H1 (cell line): ENCODE results near the gene SHROOM2. TPM values are rescaled to one million over a fixed set of nuclear protein-coding genes. Genes with fewer than 3 reads are reported as not detected.

ENCODE experiments used
- CTCF ChIA-PET: fragments of 300-600 bp; sonication (Branson Sonifier 250); formaldehyde crosslinking; loops from one replicate; lab custom pipeline; 2021; ENCODE audit not compliant: partially characterized antibody; lab: Charles Lee
- POLR2A ChIA-PET: fragments of 300-600 bp; sonication (Branson Sonifier 250); formaldehyde crosslinking; loops from one replicate; lab custom pipeline; 2021; ENCODE audit warnings: inconsistent platforms; ENCODE audit not compliant: partially characterized antibody; lab: Charles Lee
- DNase-seq, 2 experiments: peaks; one replicate each; pipeline versions ENCODE4 v3.0.0 to v3.0.0-alpha.2; 2010 to 2022; ENCODE audit warnings: low spot score in 2 of 2, low read depth in 1 of 2, mixed read lengths in 1 of 2
- FAIRE-seq: peaks from 2 replicates; lab custom pipeline; 2011; peaks lifted over from hg19 to GRCh38; lab: Jason Lieb, UNC
- H2AFZ ChIP-seq: 2 replicates; pipeline ENCODE4 v1.8.1; 2012; ENCODE audit warnings: low read length, inconsistent platforms
- H2AK5ac ChIP-seq: 2 replicates; pipeline ENCODE4 v1.6.1; 2013; ENCODE audit warnings: low read depth, low read length
- H2BK120ac ChIP-seq: replicated peaks from 2 replicates; pipeline ENCODE3; 2013; ENCODE audit warnings: low read depth, low read length, inconsistent platforms
- H2BK12ac ChIP-seq: 2 replicates; pipeline ENCODE4 v1.6.1; 2013; ENCODE audit warnings: low read depth, low read length
- H2BK15ac ChIP-seq: 2 replicates; pipeline ENCODE4 v1.6.1; 2013; ENCODE audit warnings: low read length
- H2BK20ac ChIP-seq: 2 replicates; pipeline ENCODE4 v1.6.1; 2013; ENCODE audit warnings: low read length
- H2BK5ac ChIP-seq: 2 replicates; pipeline ENCODE4 v1.6.1; 2013; ENCODE audit warnings: low read depth, low read length
- H3K14ac ChIP-seq: 2 replicates; pipeline ENCODE4 v1.6.1; 2013; ENCODE audit warnings: inconsistent platforms; ENCODE audit not compliant: insufficient read length
- H3K18ac ChIP-seq: 2 replicates; pipeline ENCODE4 v1.6.1; 2013; ENCODE audit warnings: low read length; ENCODE audit errors: extremely low read depth
- H3K23ac ChIP-seq: 2 replicates; pipeline ENCODE4 v1.6.1; 2013; ENCODE audit warnings: inconsistent platforms; ENCODE audit not compliant: insufficient read length
- H3K23me2 ChIP-seq: 2 replicates; pipeline ENCODE4 v1.6.1; 2013; ENCODE audit warnings: low read depth, low read length
- H3K27ac ChIP-seq: 2 replicates; pipeline ENCODE4 v1.6.1; 2011; ENCODE audit warnings: low read depth, low read length, inconsistent platforms
- H3K27me3 ChIP-seq, 4 experiments: replicated peaks in 1 of 4; 1 replicate in 1 of 4; 2 replicates in 3 of 4; pipeline versions ENCODE4 v1.6.1 to v1.8.1; 2011 to 2013; ENCODE audit warnings: low read length in 3 of 4, mild to moderate bottlenecking in 3 of 4, inconsistent platforms in 2 of 4, mixed read lengths in 2 of 4, moderate library complexity in 1 of 4; ENCODE audit not compliant: control insufficient read depth in 3 of 4, insufficient read depth in 3 of 4; ENCODE audit errors: extremely low read depth in 1 of 4
- H3K36me3 ChIP-seq, 4 experiments: 2 replicates each; pipeline versions ENCODE4 v1.6.1 to v1.8.1; 2011 to 2013; ENCODE audit warnings: mild to moderate bottlenecking in 4 of 4, low read length in 3 of 4, moderate library complexity in 2 of 4, control low read depth in 1 of 4, inconsistent platforms in 1 of 4; ENCODE audit not compliant: insufficient read depth in 4 of 4, control insufficient read depth in 2 of 4
- H3K4ac ChIP-seq: replicated peaks from 2 replicates; pipeline ENCODE3; 2013; ENCODE audit warnings: low read length, low read depth, mixed read lengths, inconsistent platforms; ENCODE audit not compliant: insufficient read length
- H3K4me1 ChIP-seq, 4 experiments: replicated peaks in 1 of 4; 1 replicate in 1 of 4; 2 replicates in 3 of 4; pipeline versions ENCODE4 v1.6.1 to v1.8.1; 2011 to 2013; ENCODE audit warnings: low read length in 3 of 4, inconsistent platforms in 2 of 4, mixed read lengths in 1 of 4; ENCODE audit not compliant: insufficient read depth in 4 of 4, control insufficient read depth in 3 of 4
- H3K4me2 ChIP-seq, 2 experiments: 2 replicates each; pipeline versions ENCODE4 v1.6.1 to v1.8.1; 2011 to 2013; ENCODE audit warnings: low read depth in 2 of 2, low read length in 2 of 2, control low read depth in 1 of 2, inconsistent platforms in 1 of 2, mild to moderate bottlenecking in 1 of 2; ENCODE audit not compliant: insufficient read depth in 1 of 2
- H3K4me3 ChIP-seq, 4 experiments: fragments of 200-600, 300-600 bp in 1 of 4; sonication (generic), shearing (Covaris generic), sonication (Bioruptor Twin) in 1 of 4; 2 replicates each; pipeline versions ENCODE4 v1.5.1 to v1.8.1; 2011 to 2016; ENCODE audit warnings: low read length in 4 of 4, low read depth in 3 of 4, control low read depth in 2 of 4, inconsistent platforms in 2 of 4, mild to moderate bottlenecking in 2 of 4, mixed read lengths in 1 of 4, moderate library complexity in 1 of 4; ENCODE audit not compliant: insufficient read depth in 2 of 4; ENCODE audit errors: extremely low read depth in 1 of 4
- H3K56ac ChIP-seq: replicated peaks from 2 replicates; pipeline ENCODE3; 2013; ENCODE audit warnings: low read depth, mild to moderate bottlenecking, mixed read lengths, low read length, inconsistent platforms; ENCODE audit not compliant: insufficient read length
- H3K79me1 ChIP-seq: 2 replicates; pipeline ENCODE4 v1.6.1; 2013; ENCODE audit warnings: low read depth, low read length, control low read depth
- H3K79me2 ChIP-seq, 2 experiments: 2 replicates each; pipeline versions ENCODE4 v1.6.1 to v1.8.1; 2012 to 2013; ENCODE audit warnings: low read length in 2 of 2, mild to moderate bottlenecking in 2 of 2, inconsistent platforms in 1 of 2; ENCODE audit not compliant: insufficient read depth in 2 of 2, control insufficient read depth in 1 of 2
- H3K9ac ChIP-seq, 4 experiments: replicated peaks in 1 of 4; 1 replicate in 1 of 4; 2 replicates in 3 of 4; pipeline versions ENCODE4 v1.6.1 to v1.8.1; 2011 to 2013; ENCODE audit warnings: low read depth in 3 of 4, low read length in 3 of 4, control low read depth in 2 of 4, mild to moderate bottlenecking in 2 of 4, moderate library complexity in 2 of 4, inconsistent platforms in 1 of 4; ENCODE audit errors: extremely low read depth in 1 of 4
- H3K9me3 ChIP-seq, 2 experiments: 2 replicates each; pipeline versions ENCODE4 v1.6.1 to v1.8.1; 2012 to 2013; ENCODE audit warnings: mild to moderate bottlenecking in 2 of 2, moderate library complexity in 2 of 2, control low read depth in 1 of 2, inconsistent platforms in 1 of 2, low read depth in 1 of 2, low read length in 1 of 2, mixed read lengths in 1 of 2; ENCODE audit not compliant: insufficient read depth in 2 of 2
- H4K20me1 ChIP-seq, 2 experiments: replicated peaks in 1 of 2; 2 replicates each; pipeline versions ENCODE3 to v1.8.1; 2011 to 2013; ENCODE audit warnings: inconsistent platforms in 2 of 2, low read length in 2 of 2, mild to moderate bottlenecking in 1 of 2; ENCODE audit not compliant: insufficient read depth in 2 of 2, control insufficient read depth in 1 of 2
- H4K5ac ChIP-seq: 2 replicates; pipeline ENCODE4 v1.6.1; 2013; ENCODE audit warnings: low read length, low read depth, mixed read lengths, inconsistent platforms; ENCODE audit not compliant: insufficient read length
- H4K8ac ChIP-seq: 2 replicates; pipeline ENCODE4 v1.8.0; 2013; ENCODE audit warnings: mild to moderate bottlenecking, moderate library complexity, low read length, inconsistent platforms; ENCODE audit not compliant: insufficient read depth; ENCODE audit errors: extremely low read depth
- H4K91ac ChIP-seq: replicated peaks from 2 replicates; pipeline ENCODE3; 2013; ENCODE audit warnings: low read length, mixed read lengths, inconsistent platforms; ENCODE audit not compliant: insufficient read length
- BACH1 ChIP-seq: IDR thresholded peaks from 2 replicates; pipeline ENCODE4 v1.6.1; 2012; ENCODE audit warnings: low read length, improper control_type of control experiment
- CHD2 ChIP-seq: IDR thresholded peaks from 2 replicates; pipeline ENCODE4 v1.6.1; 2012; ENCODE audit warnings: low read length, improper control_type of control experiment
- EGR1 ChIP-seq: IDR thresholded peaks from 2 replicates; pipeline ENCODE4 v1.6.1; 2011; ENCODE audit warnings: low read depth, low read length, borderline replicate concordance
- GABPA ChIP-seq: IDR thresholded peaks from 2 replicates; pipeline ENCODE4 v1.6.1; 2011; ENCODE audit warnings: mild to moderate bottlenecking, low read length, moderate library complexity, borderline replicate concordance; ENCODE audit not compliant: insufficient read depth
- GTF2F1 ChIP-seq: IDR thresholded peaks from 2 replicates; pipeline ENCODE4 v1.6.1; 2012; ENCODE audit warnings: low read depth, low read length, improper control_type of control experiment, borderline replicate concordance
- KDM1A ChIP-seq: fragments of 200-600, 300-600 bp; sonication (generic); IDR thresholded peaks from 2 replicates; pipeline ENCODE4 v1.7.1; 2016; ENCODE audit warnings: mild to moderate bottlenecking, low read length, borderline replicate concordance
- SIRT6 ChIP-seq: IDR thresholded peaks from one replicate; pipeline ENCODE4 v1.7.1; 2012; ENCODE audit warnings: low read length, inconsistent platforms
- SIX5 ChIP-seq: IDR thresholded peaks from 2 replicates; pipeline ENCODE4 v1.6.1; 2011; ENCODE audit warnings: mild to moderate bottlenecking, low read depth, low read length
- SP2 ChIP-seq: IDR thresholded peaks from 2 replicates; pipeline ENCODE4 v1.6.1; 2012; ENCODE audit warnings: mild to moderate bottlenecking, low read length, inconsistent platforms
- TAF1 ChIP-seq: IDR thresholded peaks from 2 replicates; pipeline ENCODE4 v1.6.1; 2011; ENCODE audit warnings: mild to moderate bottlenecking, low read depth, low read length
- TBP ChIP-seq: IDR thresholded peaks from 2 replicates; pipeline ENCODE4 v1.6.1; 2011; ENCODE audit warnings: low read depth, low read length, improper control_type of control experiment
- WGBS, 2 experiments: shearing (Covaris generic) in 1 of 2; methylation state at CpG; one replicate each; pipeline versions ENCODE4 v1.1.6 to v1.1.7; 2013 to 2015; ENCODE audit warnings: low lambda C conversion rate in 2 of 2, mixed read lengths in 2 of 2, inconsistent platforms in 1 of 2, low coverage in 1 of 2, missing lambda C conversion rate in 1 of 2; ENCODE audit not compliant: insufficient replicate concordance in 2 of 2, insufficient coverage in 1 of 2, insufficient read length in 1 of 2; ENCODE audit errors: extremely low coverage in 1 of 2, missing lambda C conversion rate in 1 of 2; 5-methylcytosine and 5-hydroxymethylcytosine counted together
- polyA plus RNA-seq, 7 experiments: library from polyadenylated mRNA; depleted of rRNA in 3 of 7; stranded (reverse) in 5 of 7; unstranded in 2 of 7; fragments of >200 nt in 5 of 7; fragments of 200-250 nt in 2 of 7; gene quantifications; 1 replicate in 5 of 7; 2 replicates in 1 of 7; 4 replicates in 1 of 7; pipeline versions ENCODE4 v1.2.1 to v1.2.3, GENCODE V29; 2011 to 2013; ENCODE audit warnings: missing spikeins in 2 of 7, mixed read lengths in 2 of 7
- total RNA-seq: library from RNA; stranded (reverse); fragmentation: NEBNext Ultra II Directional; extraction: Animal tissue kit (Norgen Biotek cat#: 25700); gene quantifications from 2 replicates; pipeline ENCODE4 v1.2.1, GENCODE V29; 2021
- TF ChIP-seq, protein P1 (sequence below), 3 experiments: IDR thresholded peaks; 1 replicate in 2 of 3; 2 replicates in 1 of 3; pipeline versions ENCODE4 v1.5.1 to v1.6.1; 2011; ENCODE audit warnings: low read length in 3 of 3, mild to moderate bottlenecking in 3 of 3, inconsistent platforms in 2 of 3, low read depth in 1 of 3, moderate library complexity in 1 of 3; ENCODE audit not compliant: insufficient read depth in 1 of 3; ENCODE audit errors: control extremely low read depth in 1 of 3

The SHROOM2 gene
- total and polyA plus RNA-seq, 2 of the 8 experiments (the other 6 are each of a cell fraction or from before 2014, with no cell fraction given) = 3.4 to 14.2 TPM

DNA sequence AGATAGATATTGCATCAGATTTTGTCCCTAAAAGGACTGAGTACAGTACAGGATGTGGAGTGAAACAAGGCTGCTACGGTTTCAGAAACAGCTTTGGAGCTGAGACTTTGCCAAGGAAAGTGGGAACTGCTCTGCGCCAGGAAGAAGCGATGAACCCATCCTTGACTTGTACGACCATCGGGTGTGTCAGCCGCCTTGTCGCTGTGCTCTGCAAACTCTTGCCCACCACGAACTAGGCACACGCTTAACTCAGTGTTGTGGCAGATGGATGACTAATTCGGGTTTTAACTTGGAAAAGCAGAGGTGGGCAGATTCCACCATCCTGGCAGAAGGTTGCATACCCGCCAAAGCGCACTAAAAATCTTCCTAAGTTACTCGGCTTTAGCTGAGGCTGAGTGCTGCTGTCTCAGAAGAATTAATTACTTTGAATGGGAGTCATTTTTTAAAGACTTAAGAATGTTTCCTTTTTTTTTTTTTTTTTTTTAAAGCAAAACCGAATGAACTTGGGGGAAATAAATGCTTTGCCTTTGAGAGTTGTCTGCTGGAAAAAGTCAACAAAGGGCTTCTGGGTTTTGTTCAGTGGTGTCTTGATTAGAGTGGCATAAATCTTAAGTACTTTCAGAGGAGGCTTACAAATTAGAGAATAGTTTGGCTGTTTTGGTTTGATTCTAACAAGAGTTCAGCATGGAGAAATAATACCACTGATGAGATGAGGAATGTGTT lies 69.5 kb downstream of the SHROOM2 start:
- no peak for FAIRE-seq
- no peak overlapping the region for H2BK5ac ChIP-seq
- no peak overlapping the region for H3K14ac ChIP-seq
- DNase-seq = no peak
- no peaks in the 10 kb centered on the region for H3K9me3 ChIP-seq
- H4K8ac ChIP-seq = no peak overlapping the region
- no peak overlapping the region for H3K4me3 ChIP-seq
- H3K79me2 ChIP-seq = peaks cover 0 to 21% of the 10 kb centered on the region in 2 experiments; a peak in 1 of 4 replicates
- H2BK12ac ChIP-seq = peak overlapping the region; percentile 60; the same call in 1 of the 2 replicates
- H2AK5ac ChIP-seq = no peak overlapping the region
- no peak overlapping the region for H4K5ac ChIP-seq
- no peak overlapping the region for H2BK20ac ChIP-seq
- H3K4me2 ChIP-seq = no peak overlapping the region
- H3K27ac ChIP-seq = no peak overlapping the region
- H2BK120ac ChIP-seq = no peak overlapping the region
- no peak overlapping the region for H4K91ac ChIP-seq
- no peak overlapping the region for H3K56ac ChIP-seq
- no peaks in the 10 kb centered on the region for H3K79me1 ChIP-seq
- no peak overlapping the region for H3K23ac ChIP-seq
- 89% methylated on average over 13 of the region's 14 CpGs; no CpG with 5 or more reads in 1 of the 2 experiments for WGBS, 2 experiments
- no peak overlapping the region for H3K18ac ChIP-seq
- H2BK15ac ChIP-seq = no peak overlapping the region
- peaks cover 0 to 9% (median 3%) of the 10 kb centered on the region in 4 experiments; a peak in 5 of 7 replicates for H3K4me1 ChIP-seq
- no peaks in the 10 kb centered on the region for H3K27me3 ChIP-seq
- H4K20me1 ChIP-seq = peaks cover 0 to 4% of the 10 kb centered on the region in 2 experiments
- no peaks in the 10 kb centered on the region for H3K36me3 ChIP-seq
- ChIA-PET CTCF (no interaction called here), POLR2A (no interaction called here)
- H2AFZ ChIP-seq = no peak overlapping the region
- no peak overlapping the region for H3K9ac ChIP-seq
- no peak overlapping the region for H3K4ac ChIP-seq
- H3K23me2 ChIP-seq = no peaks in the 10 kb centered on the region
- TF ChIP-seq EGR1 (no peak), KDM1A (no peak), CHD2 (no peak), GTF2F1 (no peak), SIRT6 (no peak), TAF1 (no peak), TBP (no peak), SP2 (no peak), GABPA (no peak), SIX5 (no peak), BACH1 (no peak)
- TF ChIP-seq, protein P1, sequence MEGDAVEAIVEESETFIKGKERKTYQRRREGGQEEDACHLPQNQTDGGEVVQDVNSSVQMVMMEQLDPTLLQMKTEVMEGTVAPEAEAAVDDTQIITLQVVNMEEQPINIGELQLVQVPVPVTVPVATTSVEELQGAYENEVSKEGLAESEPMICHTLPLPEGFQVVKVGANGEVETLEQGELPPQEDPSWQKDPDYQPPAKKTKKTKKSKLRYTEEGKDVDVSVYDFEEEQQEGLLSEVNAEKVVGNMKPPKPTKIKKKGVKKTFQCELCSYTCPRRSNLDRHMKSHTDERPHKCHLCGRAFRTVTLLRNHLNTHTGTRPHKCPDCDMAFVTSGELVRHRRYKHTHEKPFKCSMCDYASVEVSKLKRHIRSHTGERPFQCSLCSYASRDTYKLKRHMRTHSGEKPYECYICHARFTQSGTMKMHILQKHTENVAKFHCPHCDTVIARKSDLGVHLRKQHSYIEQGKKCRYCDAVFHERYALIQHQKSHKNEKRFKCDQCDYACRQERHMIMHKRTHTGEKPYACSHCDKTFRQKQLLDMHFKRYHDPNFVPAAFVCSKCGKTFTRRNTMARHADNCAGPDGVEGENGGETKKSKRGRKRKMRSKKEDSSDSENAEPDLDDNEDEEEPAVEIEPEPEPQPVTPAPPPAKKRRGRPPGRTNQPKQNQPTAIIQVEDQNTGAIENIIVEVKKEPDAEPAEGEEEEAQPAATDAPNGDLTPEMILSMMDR (IDR thresholded peaks at IDR 0.05; ENCODE audit: control extremely low read depth in 1 of 3, insufficient read depth in 1 of 3, low read depth in 1 of 3, low read length in 3 of 3) = no peak
